Osteocyte (in vitro differentiated cells): ENCODE measurements around the gene ACE. TPM values are rescaled to one million over a fixed set of nuclear protein-coding genes. Genes with fewer than 3 reads are reported as not detected.

Experiments
- DNase-seq: peaks from one replicate; pipeline ENCODE4 v3.0.0; 2021; ENCODE audit warnings: mixed read lengths; ENCODE audit not compliant: unreplicated experiment; ENCODE audit errors: extremely low spot score
- H3K27ac Mint-ChIP-seq: one replicate; pipeline ENCODE4 v1.8.0; 2021; ENCODE audit warnings: mild to moderate bottlenecking, mixed read lengths; ENCODE audit not compliant: unreplicated experiment
- H3K27me3 Mint-ChIP-seq: one replicate; pipeline ENCODE4 v1.8.0; 2021; ENCODE audit warnings: mixed read lengths; ENCODE audit not compliant: unreplicated experiment
- H3K36me3 Mint-ChIP-seq: one replicate; pipeline ENCODE4 v1.8.0; 2021; ENCODE audit warnings: mixed read lengths; ENCODE audit not compliant: unreplicated experiment
- H3K4me1 Mint-ChIP-seq: one replicate; pipeline ENCODE4 v1.8.0; 2021; ENCODE audit warnings: mixed read lengths; ENCODE audit not compliant: unreplicated experiment
- H3K4me3 Mint-ChIP-seq: one replicate; pipeline ENCODE4 v1.8.0; 2021; ENCODE audit warnings: mild to moderate bottlenecking, moderate library complexity, mixed read lengths; ENCODE audit not compliant: unreplicated experiment
- H3K9me3 Mint-ChIP-seq: one replicate; pipeline ENCODE4 v1.8.0; 2021; ENCODE audit warnings: mixed read lengths; ENCODE audit not compliant: unreplicated experiment
- CTCF ChIP-seq: fragments of 200-600 bp; sonication (generic); IDR thresholded peaks from 2 replicates; pipeline ENCODE4 v1.5.0; 2021; ENCODE audit warnings: antibody characterized with exemption, mild to moderate bottlenecking, moderate library complexity
- total RNA-seq: library from RNA; stranded (reverse); gene quantifications from 2 replicates; pipeline ENCODE4 v1.2.1, GENCODE V29; 2021

Gene ACE
- total RNA-seq, 1 donor from 2014 or later, result 1.1 TPM

- Mint-ChIP-seq H3K27ac (no peak overlapping the region), H3K36me3 (no peaks in the 10 kb centered on the region), H3K4me3 (no peak overlapping the region), H3K27me3 (no peaks in the 10 kb centered on the region), H3K9me3 (no peaks in the 10 kb centered on the region), H3K4me1 (peaks cover 17% of the 10 kb centered on the region)
- TF ChIP-seq CTCF, result no peak
- DNase-seq, result no peak
These were observed 36.0 kb upstream of the ACE start for GRCh38 chr17:63440770-63441335.

- Mint-ChIP-seq H3K27me3 (no peaks in the 10 kb centered on the region), H3K4me3 (no peak overlapping the region), H3K9me3 (no peaks in the 10 kb centered on the region), H3K4me1 (peaks cover 17% of the 10 kb centered on the region), H3K36me3 (no peaks in the 10 kb centered on the region), H3K27ac (no peak overlapping the region)
- TF ChIP-seq CTCF, result no peak
- DNase-seq, result no peak
These were observed 35.2 kb upstream of the ACE start for GRCh38 chr17:63441654-63442053.

GRCh38 chr17:63442074-63442473 lies 34.8 kb upstream of the ACE start:
- Mint-ChIP-seq H3K4me1 (peaks cover 19% of the 10 kb centered on the region), H3K27me3 (no peaks in the 10 kb centered on the region), H3K4me3 (no peak overlapping the region), H3K27ac (no peak overlapping the region), H3K36me3 (no peaks in the 10 kb centered on the region), H3K9me3 (no peaks in the 10 kb centered on the region)
- no peak for TF ChIP-seq CTCF
- DNase-seq, result no peak

- H3K4me1 Mint-ChIP-seq, result peaks cover 22% of the 10 kb centered on the region
- H3K27me3 Mint-ChIP-seq, result no peaks in the 10 kb centered on the region
- H3K4me3 Mint-ChIP-seq, result no peak overlapping the region
- no peaks in the 10 kb centered on the region for H3K36me3 Mint-ChIP-seq
- H3K9me3 Mint-ChIP-seq, result no peaks in the 10 kb centered on the region
- no peak for TF ChIP-seq CTCF
- no peak for DNase-seq
- H3K27ac Mint-ChIP-seq, result no peak overlapping the region
These were observed 34.3 kb upstream of the ACE start for GRCh38 chr17:63442549-63443035.

GRCh38 chr17:63443053-63443452 lies 33.8 kb upstream of the ACE start:
- Mint-ChIP-seq H3K4me3 (no peak overlapping the region), H3K4me1 (peaks cover 22% of the 10 kb centered on the region), H3K36me3 (no peaks in the 10 kb centered on the region), H3K27ac (no peak overlapping the region), H3K27me3 (no peaks in the 10 kb centered on the region), H3K9me3 (no peaks in the 10 kb centered on the region)
- DNase-seq, result no peak
- no peak for TF ChIP-seq CTCF
